ENCODE results near the gene GRM7. TPM values are rescaled to one million over a fixed set of nuclear protein-coding genes. Genes with fewer than 3 reads are reported as not detected.

GRM7 gene
- total and polyA plus RNA-seq, 12 donors = 0.27 to 7.8 (median 3.2) TPM; not detected in 3

- Histone ChIP-seq H3K36me3 (replicated peaks in 1 of 2) (no peaks in the 10 kb centered on the region), H3K9me3 (replicated peaks in 1 of 3) (no peaks in the 10 kb centered on the region), H3K4me1 (replicated peaks in 1 of 2) (no peaks in the 10 kb centered on the region), H3K4me3 (no peak overlapping the region), H3K27me3 (peaks cover 13% of the 10 kb centered on the region), H3K27ac (peak overlapping the region in 1 of 5 donors; percentile 41)
- intact Hi-C loops (cut with DNase I) = no loop called here
- no peak for TF ChIP-seq CTCF (IDR thresholded peaks at IDR 0.05)
- TF ChIP-seq POLR2A (IDR thresholded peaks at IDR 0.05) = no peak
- 0 to 3% (median 2%) methylated on average over 2 to 30 of the region's 30 CpGs for WGBS, 4 donors
- peak in 1 of 7 donors; percentile 55 for DNase-seq
These were observed 698 bp downstream of the GRM7 start for GRCh38 chr3:6861625-6862000.

- intact Hi-C loops (cut with DNase I) = no loop called here
- 1 to 3% (median 2%) methylated on average over 13 to 45 of the region's 45 CpGs for WGBS, 4 donors
These were observed 1.3 kb downstream of the GRM7 start for GRCh38 chr3:6862041-6862879.

GRCh38 chr3:6862880-6863195, 1.9 kb downstream of the GRM7 start:
- H3K27ac ChIP-seq = no peak overlapping the region
- TF ChIP-seq CTCF (IDR thresholded peaks at IDR 0.05) = no peak
- TF ChIP-seq POLR2A (IDR thresholded peaks at IDR 0.05) = no peak
- H3K4me1 ChIP-seq (replicated peaks in 1 of 2) = no peaks in the 10 kb centered on the region
- intact Hi-C loops (cut with DNase I) = no loop called here
- WGBS, 4 donors = 1 to 6% (median 1%) methylated on average over 7 of the region's 7 CpGs
- peaks cover 13% of the 10 kb centered on the region for H3K27me3 ChIP-seq
- no peak for DNase-seq
- no peaks in the 10 kb centered on the region for H3K9me3 ChIP-seq (replicated peaks in 1 of 3)
- no peaks in the 10 kb centered on the region for H3K36me3 ChIP-seq (replicated peaks in 1 of 2)
- no peak overlapping the region for H3K4me3 ChIP-seq

More at GRCh38 chr3:6862041-6862879, 1.3 kb downstream of the GRM7 start:
- no peaks in the 10 kb centered on the region for H3K4me1 ChIP-seq (replicated peaks in 1 of 2)
- H3K27ac ChIP-seq = no peak overlapping the region
- peaks cover 13% of the 10 kb centered on the region for H3K27me3 ChIP-seq
- TF ChIP-seq CTCF (IDR thresholded peaks at IDR 0.05) (no peak), POLR2A (IDR thresholded peaks at IDR 0.05) (no peak)
- no peaks in the 10 kb centered on the region for H3K9me3 ChIP-seq (replicated peaks in 1 of 3)
- H3K36me3 ChIP-seq (replicated peaks in 1 of 2) = no peaks in the 10 kb centered on the region
- DNase-seq = peak in 1 of 7 donors; percentile 57
- H3K4me3 ChIP-seq = no peak overlapping the region

- TF ChIP-seq CTCF (IDR thresholded peaks at IDR 0.05) = no peak
- no peak for TF ChIP-seq POLR2A (IDR thresholded peaks at IDR 0.05)
- H3K27me3 ChIP-seq = peaks cover under 1% of the 10 kb centered on the region
- H3K36me3 ChIP-seq (replicated peaks in 1 of 2) = no peaks in the 10 kb centered on the region
- H3K4me3 ChIP-seq = no peak overlapping the region
- intact Hi-C loops (cut with DNase I) = no loop called here
- no peaks in the 10 kb centered on the region for H3K4me1 ChIP-seq (replicated peaks in 1 of 2)
- DNase-seq = no peak
- no peak overlapping the region for H3K27ac ChIP-seq
- WGBS, 4 donors = 77 to 79% (median 77%) methylated on average over 3 of the region's 3 CpGs
- no peaks in the 10 kb centered on the region for H3K9me3 ChIP-seq (replicated peaks in 1 of 3)
These were observed 6.4 kb downstream of the GRM7 start for GRCh38 chr3:6867269-6867668.

All from adrenal gland (tissue), 12 donors.